Hepatocyte (in vitro differentiated cells): ENCODE measurements around the gene THEM5.

Experiments used
- EZH2phosphoT487 ChIP-seq: fragments of 200-600 bp; sonication (generic); IDR thresholded peaks from one replicate; pipeline ENCODE4 v1.6.1; 2018; ENCODE audit warnings: antibody characterized with exemption, mild to moderate bottlenecking, low read depth, moderate library complexity; ENCODE audit not compliant: unreplicated experiment, severe bottlenecking
- TF ChIP-seq, protein P1 (sequence below): fragments of 200-600 bp; sonication (generic); IDR thresholded peaks from 2 replicates; pipeline ENCODE4 v1.5.1; 2016; ENCODE audit warnings: antibody characterized with exemption, mild to moderate bottlenecking; ENCODE audit not compliant: poor library complexity

DNA sequence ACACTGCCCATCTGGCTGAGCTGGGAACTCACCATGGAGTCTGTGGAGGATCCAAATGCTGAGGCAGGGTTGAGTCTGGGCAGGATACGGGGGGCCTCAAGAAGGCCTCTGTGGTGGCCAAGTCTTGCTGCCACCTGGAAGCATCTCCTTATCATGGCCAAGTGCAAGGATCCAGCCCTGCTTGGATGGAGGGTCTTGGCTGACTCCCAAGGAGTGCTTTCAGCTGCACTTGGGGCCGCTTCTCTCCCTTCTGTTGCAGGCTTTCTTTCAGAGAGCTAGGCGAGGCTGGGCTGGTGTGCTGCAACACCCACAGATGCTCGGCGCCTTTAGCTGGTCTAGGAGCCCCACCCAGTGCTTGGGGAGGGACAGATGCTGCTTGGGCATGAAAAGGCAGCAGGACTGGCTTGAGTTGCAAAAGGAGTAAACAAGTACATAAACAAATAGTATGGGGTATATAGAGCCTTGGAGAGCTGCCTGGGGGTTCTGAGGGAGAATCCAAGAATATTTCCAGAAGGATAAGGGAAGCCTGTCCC is at the start of gene THEM5:
- TF ChIP-seq EZH2phosphoT487: no peak
- TF ChIP-seq, protein P1, sequence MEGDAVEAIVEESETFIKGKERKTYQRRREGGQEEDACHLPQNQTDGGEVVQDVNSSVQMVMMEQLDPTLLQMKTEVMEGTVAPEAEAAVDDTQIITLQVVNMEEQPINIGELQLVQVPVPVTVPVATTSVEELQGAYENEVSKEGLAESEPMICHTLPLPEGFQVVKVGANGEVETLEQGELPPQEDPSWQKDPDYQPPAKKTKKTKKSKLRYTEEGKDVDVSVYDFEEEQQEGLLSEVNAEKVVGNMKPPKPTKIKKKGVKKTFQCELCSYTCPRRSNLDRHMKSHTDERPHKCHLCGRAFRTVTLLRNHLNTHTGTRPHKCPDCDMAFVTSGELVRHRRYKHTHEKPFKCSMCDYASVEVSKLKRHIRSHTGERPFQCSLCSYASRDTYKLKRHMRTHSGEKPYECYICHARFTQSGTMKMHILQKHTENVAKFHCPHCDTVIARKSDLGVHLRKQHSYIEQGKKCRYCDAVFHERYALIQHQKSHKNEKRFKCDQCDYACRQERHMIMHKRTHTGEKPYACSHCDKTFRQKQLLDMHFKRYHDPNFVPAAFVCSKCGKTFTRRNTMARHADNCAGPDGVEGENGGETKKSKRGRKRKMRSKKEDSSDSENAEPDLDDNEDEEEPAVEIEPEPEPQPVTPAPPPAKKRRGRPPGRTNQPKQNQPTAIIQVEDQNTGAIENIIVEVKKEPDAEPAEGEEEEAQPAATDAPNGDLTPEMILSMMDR: no peak
